Heart right ventricle (tissue), 16 donors: Measurements from ENCODE around the gene GFY. TPM values are rescaled to one million over a fixed set of nuclear protein-coding genes. Genes with fewer than 3 reads are reported as not detected.

Experiments used
- ATAC-seq, 8 donors: fragments of 200-7000 bp; cut with Tn5 transposase; one replicate each; pipeline ENCODE4 v1.9.1; 2020; ENCODE audit warnings: mild to moderate bottlenecking in 8 of 8, moderate library complexity in 8 of 8, moderate number of reproducible peaks in 1 of 8
- DNase-seq, 2 donors: peaks; one replicate each; pipeline ENCODE4 v3.0.0-alpha.2; 2020
- H3K27ac ChIP-seq, 10 donors: fragments of 200-600 bp; sonication (generic) in 2 of 10; one replicate each; pipeline versions ENCODE4 v1.5.0 to v1.8.0; 2020 to 2022; ENCODE audit warnings: mild to moderate bottlenecking in 3 of 10
- H3K27me3 ChIP-seq, 7 donors: fragments of 200-600 bp; one replicate each; pipeline ENCODE4 v1.8.0; 2021 to 2022; ENCODE audit warnings: mild to moderate bottlenecking in 2 of 7
- H3K36me3 ChIP-seq, 9 donors: fragments of 200-600 bp; sonication (generic) in 1 of 9; one replicate each; pipeline versions ENCODE4 v1.5.0 to v1.8.0; 2020 to 2022; ENCODE audit warnings: mild to moderate bottlenecking in 2 of 9
- H3K4me1 ChIP-seq, 9 donors: fragments of 200-600 bp; sonication (generic) in 1 of 9; one replicate each; pipeline versions ENCODE4 v1.5.0 to v1.8.0; 2020 to 2022; ENCODE audit warnings: mild to moderate bottlenecking in 4 of 9
- H3K4me3 ChIP-seq, 10 donors: fragments of 200-600 bp; sonication (generic) in 2 of 10; one replicate each; pipeline versions ENCODE4 v1.5.0 to v1.8.0; 2020 to 2022; ENCODE audit warnings: mild to moderate bottlenecking in 7 of 10, moderate library complexity in 2 of 10
- H3K9me3 ChIP-seq, 11 donors: fragments of 200-600 bp in 10 of 11; sonication (generic) in 2 of 11; one replicate each; pipeline versions ENCODE4 v1.5.0 to v1.8.0; 2013 to 2022; ENCODE audit warnings: mild to moderate bottlenecking in 2 of 11, control low read depth in 1 of 11, moderate library complexity in 1 of 11
- CTCF ChIP-seq, 9 donors: fragments of 200-600 bp; sonication (generic) in 2 of 9; IDR thresholded peaks; one replicate each; pipeline versions ENCODE4 v1.5.0 to v1.8.0; 2021 to 2022; ENCODE audit warnings: antibody characterized with exemption in 9 of 9, mild to moderate bottlenecking in 5 of 9, moderate library complexity in 1 of 9
- WGBS, 2 donors: extraction: QIAGEN DNeasy Blood & Tissue Kit; methylation state at CpG; one replicate each; pipeline ENCODE4 v1.1.7; 2013; ENCODE audit warnings: inconsistent platforms in 1 of 2; 5-methylcytosine and 5-hydroxymethylcytosine counted together
- intact Hi-C, 10 donors: fragments of 100-400 bp; cut with DNase I; formaldehyde crosslinking; loops; one replicate each; pipeline versions ENCODE4 v1.11.1 to v1.14.2; 2022
- polyA plus RNA-seq, 2 donors: library from polyadenylated mRNA; stranded (reverse); fragments of 200-250 nt; gene quantifications; one replicate each; pipeline ENCODE4 v1.2.3, GENCODE V29; 2013
- total RNA-seq, 10 donors: library from RNA; stranded (reverse); fragmentation: NEBNext Ultra II Directional in 3 of 10; extraction: Animal tissue kit (Norgen Biotek cat#: 25700) in 3 of 10; gene quantifications; one replicate each; pipeline versions ENCODE4 v1.2.1 to v1.2.4, GENCODE V29; 2021 to 2023
- donor health status: Arrhythmogenic right ventricular cardiomyopathy.
- donor health status: ischemic (EF 13 %, LVEDD 7.1; RV severe dilation, severe dysfunction).
- donor health status: healthy with polysubstance abuse.
- donor health status: DM: no; HTN: yes; CAD: no.
- donor health status: DM: no; HTN: no; CAD: no.
- donor health status: ischemic (EF 25% LVEDD 6.9; RV normal size, moderate dysfunction).
- donor health status: ischemic (EF 25% LVEDD 5.7; RV mildly dilated, moderate dysfunction).
- donor health status: healthy.
- donor health status: DM: yes; HTN: yes; CAD: no.
- donor health status: Ischemic cardiomyopathy.
- donor health status: ischemic (EF 35%, LVEDD 5.7; RV mildly dilated, moderate dysfunction).
- donor health status: nonischemic (EF 11% LVEDD 7.7; RV severe dilation, severe dysfunction).
- donor health status: DM: yes; HTN: yes; CAD: no.
- donor health status: PGD.
- donor health status: ischemic (EF 29% LVEDD 5.4; RV normal size, mild dysfunction).
- donor health status: nonischemic (EF 23%, LVEDD 6.1; RV moderate dilation, normal function).

GFY gene
- total and polyA plus RNA-seq, 12 donors: 0.13 TPM; not detected in 11

GRCh38 chr19:49445997-49446396 is 20.8 kb downstream of the GFY start:
- intact Hi-C loops: loop anchor here in 4 of 10 donors (5.0 to 10.0 kb wide), 3 partner anchors 181 to 221 kb away; no protein-coding TSS in a partner anchor
- no peak for TF ChIP-seq CTCF (IDR thresholded peaks at IDR 0.05)
- no peak overlapping the region for H3K27ac ChIP-seq
- WGBS, 2 donors: 91 to 94% methylated on average over 3 of the region's 3 CpGs
- no peak overlapping the region for H3K4me3 ChIP-seq
- H3K9me3 ChIP-seq: no peaks in the 10 kb centered on the region
- peaks cover 0 to 29% (median 6%) of the 10 kb centered on the region in 9 donors for H3K4me1 ChIP-seq
- peaks cover 0 to 16% (median 11%) of the 10 kb centered on the region in 7 donors for H3K27me3 ChIP-seq
- peaks cover 0 to 44% (median 0%) of the 10 kb centered on the region in 9 donors for H3K36me3 ChIP-seq
- no peak for ATAC-seq
- DNase-seq: no peak

GRCh38 chr19:49447485-49448431 is 22.6 kb downstream of the GFY start:
- H3K27ac ChIP-seq: no peak overlapping the region
- no peak overlapping the region for H3K4me3 ChIP-seq
- peak in 1 of 2 donors; percentile 63 for DNase-seq
- no peak for TF ChIP-seq CTCF (IDR thresholded peaks at IDR 0.05)
- no peaks in the 10 kb centered on the region for H3K9me3 ChIP-seq
- no peak for ATAC-seq
- WGBS, 2 donors: 72 to 74% methylated on average over 32 of the region's 32 CpGs
- H3K4me1 ChIP-seq: peaks cover 0 to 31% (median 6%) of the 10 kb centered on the region in 9 donors
- intact Hi-C loops: loop anchor here in 4 of 10 donors (5.0 to 10.0 kb wide), 3 partner anchors 183 to 223 kb away; no protein-coding TSS in a partner anchor
- peaks cover 0 to 44% (median 0%) of the 10 kb centered on the region in 9 donors for H3K36me3 ChIP-seq
- no peaks in the 10 kb centered on the region for H3K27me3 ChIP-seq

- Histone ChIP-seq H3K4me3 (no peak overlapping the region), H3K27ac (no peak overlapping the region), H3K27me3 (no peaks in the 10 kb centered on the region), H3K36me3 (peaks cover 0 to 44% (median 0%) of the 10 kb centered on the region in 9 donors), H3K4me1 (peaks cover 0 to 30% (median 6%) of the 10 kb centered on the region in 9 donors), H3K9me3 (no peaks in the 10 kb centered on the region)
- DNase-seq (no peak), ATAC-seq (no peak)
- TF ChIP-seq CTCF (IDR thresholded peaks at IDR 0.05): no peak
- 93 to 96% methylated on average over 6 of the region's 6 CpGs for WGBS, 2 donors
- intact Hi-C loops: loop anchor here in 4 of 10 donors (5.0 to 10.0 kb wide), 3 partner anchors 184 to 224 kb away; no protein-coding TSS in a partner anchor
Measured at GRCh38 chr19:49448432-49448786, 23.2 kb downstream of the GFY start.

DNA sequence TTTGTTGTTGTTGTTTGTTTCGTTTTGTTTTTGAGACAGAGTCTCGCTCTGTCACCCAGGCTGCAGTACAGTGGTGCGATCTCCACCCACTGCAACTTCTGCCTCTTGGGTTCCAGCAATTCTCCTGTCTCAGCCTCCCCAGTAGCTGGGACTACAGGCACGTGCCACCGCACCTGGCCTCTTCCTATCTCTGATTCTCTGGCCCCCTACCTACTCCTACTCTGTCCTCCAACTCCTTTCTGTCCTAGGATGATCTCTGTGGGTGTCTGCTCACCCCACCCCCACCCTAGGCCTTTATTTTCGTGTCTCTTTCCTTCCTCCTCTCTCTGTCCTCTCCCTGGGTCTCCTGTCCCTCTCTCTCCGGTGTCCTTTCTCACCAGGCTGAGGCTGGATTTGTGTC is 25.2 kb downstream of the GFY start:
- H3K36me3 ChIP-seq: peaks cover 0 to 44% (median 0%) of the 10 kb centered on the region in 9 donors
- DNase-seq (no peak), ATAC-seq (no peak)
- no peaks in the 10 kb centered on the region for H3K9me3 ChIP-seq
- 83 to 90% methylated on average over 7 of the region's 7 CpGs for WGBS, 2 donors
- peak overlapping the region in 3 of 10 donors; percentile 61 to 91 (median 76) for H3K4me3 ChIP-seq
- peak overlapping the region in 1 of 10 donors; percentile 94 for H3K27ac ChIP-seq
- intact Hi-C loops: loop anchor here in 1 of 10 donors (5.0 kb wide), 1 partner anchor 227 kb away; the partner anchor contains the start of gene PRMT1
- no peaks in the 10 kb centered on the region for H3K27me3 ChIP-seq
- no peak for TF ChIP-seq CTCF (IDR thresholded peaks at IDR 0.05)
- H3K4me1 ChIP-seq: peaks cover 0 to 43% (median 19%) of the 10 kb centered on the region in 9 donors
